ENCODE results near the gene LILRA1. TPM values are rescaled to one million over a fixed set of nuclear protein-coding genes. Genes with fewer than 3 reads are reported as not detected.
"Not testable (repeated sequence)": the region's sequence is repeated elsewhere in the genome, so short reads cannot be mapped to it uniquely, and the experiment has no call there.

The LILRA1 gene
- total RNA-seq, 1 experiment from 2014 or later: not detected

- not testable (repeated sequence) for H3K9me2 ChIP-seq (replicated peaks; ENCODE audit: insufficient read depth, low read length); H2AFZ ChIP-seq (ENCODE audit: low read length); H3K4me3 ChIP-seq (ENCODE audit: low read length); H3K36me3 ChIP-seq (ENCODE audit: insufficient read depth, low read length); H3K9me3 ChIP-seq (ENCODE audit: low read length); H3K79me2 ChIP-seq (ENCODE audit: low read length); H3K4me1 ChIP-seq (ENCODE audit: low read length); H3K27ac ChIP-seq (ENCODE audit: low read length); H3K27me3 ChIP-seq (ENCODE audit: low read length); H3K9ac ChIP-seq (ENCODE audit: low read length); H3K4me2 ChIP-seq (ENCODE audit: low read depth, low read length, poor library complexity, severe bottlenecking); H4K20me1 ChIP-seq (ENCODE audit: insufficient read depth, low read depth, low read length); DNase-seq
Observed at GRCh38 chr19:54632517-54632916, 39.1 kb downstream of the LILRA1 start.

DNA sequence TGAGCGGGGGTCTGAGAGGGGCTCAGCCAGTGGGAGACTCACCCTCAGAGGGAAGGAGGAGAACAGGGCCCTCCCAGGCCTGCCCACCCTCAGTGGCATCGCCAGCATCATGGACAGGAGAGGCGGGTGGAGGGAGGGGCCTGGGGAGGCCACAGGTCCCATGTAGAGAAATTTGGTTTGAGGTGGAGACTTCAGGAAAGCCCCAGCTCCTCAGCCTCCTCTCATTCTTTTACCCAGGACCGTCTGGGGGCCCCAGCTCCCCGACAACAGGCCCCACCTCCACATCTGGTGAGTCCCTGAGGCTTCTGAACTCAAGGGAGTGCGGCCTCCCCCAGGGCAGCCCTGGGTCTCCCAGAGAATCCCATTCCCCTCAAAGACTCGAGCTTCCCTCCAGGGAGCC, 40.0 kb downstream of the LILRA1 start:
- Histone ChIP-seq H2AFZ (ENCODE audit: low read length) (no peak overlapping the region), H3K4me1 (ENCODE audit: low read length) (no peaks in the 10 kb centered on the region), H3K79me2 (ENCODE audit: low read length) (no peaks in the 10 kb centered on the region), H3K4me3 (ENCODE audit: low read length) (no peak overlapping the region), H3K36me3 (ENCODE audit: insufficient read depth, low read length) (no peaks in the 10 kb centered on the region), H4K20me1 (ENCODE audit: insufficient read depth, low read depth, low read length) (no peaks in the 10 kb centered on the region), H3K4me2 (ENCODE audit: low read depth, low read length, poor library complexity, severe bottlenecking) (no peak overlapping the region), H3K9me3 (ENCODE audit: low read length) (no peaks in the 10 kb centered on the region), H3K9ac (ENCODE audit: low read length) (no peak overlapping the region), H3K9me2 (replicated peaks; ENCODE audit: insufficient read depth, low read length) (no peaks in the 10 kb centered on the region), H3K27ac (ENCODE audit: low read length) (no peak overlapping the region), H3K27me3 (ENCODE audit: low read length) (no peaks in the 10 kb centered on the region)
- no peak for DNase-seq

- H3K4me3 ChIP-seq (ENCODE audit: low read length); H3K4me1 ChIP-seq (ENCODE audit: low read length); H3K9ac ChIP-seq (ENCODE audit: low read length); H3K9me3 ChIP-seq (ENCODE audit: low read length); H2AFZ ChIP-seq (ENCODE audit: low read length); H3K9me2 ChIP-seq (replicated peaks; ENCODE audit: insufficient read depth, low read length); H4K20me1 ChIP-seq (ENCODE audit: insufficient read depth, low read depth, low read length); H3K4me2 ChIP-seq (ENCODE audit: low read depth, low read length, poor library complexity, severe bottlenecking); H3K27ac ChIP-seq (ENCODE audit: low read length); H3K79me2 ChIP-seq (ENCODE audit: low read length); DNase-seq; H3K27me3 ChIP-seq (ENCODE audit: low read length); H3K36me3 ChIP-seq (ENCODE audit: insufficient read depth, low read length): not testable (repeated sequence)
Observed at GRCh38 chr19:54636081-54636480, 42.6 kb downstream of the LILRA1 start.

- no peak overlapping the region for H2AFZ ChIP-seq (ENCODE audit: low read length)
- H3K4me3 ChIP-seq (ENCODE audit: low read length): no peak overlapping the region
- no peak for DNase-seq
- H3K36me3 ChIP-seq (ENCODE audit: insufficient read depth, low read length): no peaks in the 10 kb centered on the region
- no peaks in the 10 kb centered on the region for H4K20me1 ChIP-seq (ENCODE audit: insufficient read depth, low read depth, low read length)
- no peak overlapping the region for H3K4me2 ChIP-seq (ENCODE audit: low read depth, low read length, poor library complexity, severe bottlenecking)
- no peaks in the 10 kb centered on the region for H3K4me1 ChIP-seq (ENCODE audit: low read length)
- no peak overlapping the region for H3K27ac ChIP-seq (ENCODE audit: low read length)
- no peaks in the 10 kb centered on the region for H3K9me2 ChIP-seq (replicated peaks; ENCODE audit: insufficient read depth, low read length)
- no peaks in the 10 kb centered on the region for H3K9me3 ChIP-seq (ENCODE audit: low read length)
- no peak overlapping the region for H3K9ac ChIP-seq (ENCODE audit: low read length)
- H3K79me2 ChIP-seq (ENCODE audit: low read length): no peaks in the 10 kb centered on the region
- H3K27me3 ChIP-seq (ENCODE audit: low read length): no peaks in the 10 kb centered on the region
Observed at GRCh38 chr19:54638683-54639082, 45.3 kb downstream of the LILRA1 start.

- not testable (repeated sequence) for DNase-seq; H3K27ac ChIP-seq (ENCODE audit: low read length); H3K9me2 ChIP-seq (replicated peaks; ENCODE audit: insufficient read depth, low read length)
Observed at GRCh38 chr19:54642953-54643352, 49.5 kb downstream of the LILRA1 start.

GRCh38 chr19:54643583-54643982, 50.2 kb downstream of the LILRA1 start:
- H3K36me3 ChIP-seq (ENCODE audit: insufficient read depth, low read length); H3K79me2 ChIP-seq (ENCODE audit: low read length); DNase-seq; H2AFZ ChIP-seq (ENCODE audit: low read length); H3K9ac ChIP-seq (ENCODE audit: low read length); H3K4me2 ChIP-seq (ENCODE audit: low read depth, low read length, poor library complexity, severe bottlenecking); H4K20me1 ChIP-seq (ENCODE audit: insufficient read depth, low read depth, low read length); H3K27me3 ChIP-seq (ENCODE audit: low read length); H3K9me3 ChIP-seq (ENCODE audit: low read length); H3K4me3 ChIP-seq (ENCODE audit: low read length); H3K4me1 ChIP-seq (ENCODE audit: low read length); H3K9me2 ChIP-seq (replicated peaks; ENCODE audit: insufficient read depth, low read length); H3K27ac ChIP-seq (ENCODE audit: low read length): not testable (repeated sequence)

More at GRCh38 chr19:54642953-54643352, 49.5 kb downstream of the LILRA1 start:
- H4K20me1 ChIP-seq (ENCODE audit: insufficient read depth, low read depth, low read length); H3K27me3 ChIP-seq (ENCODE audit: low read length); H3K79me2 ChIP-seq (ENCODE audit: low read length); H3K9me3 ChIP-seq (ENCODE audit: low read length); H3K4me2 ChIP-seq (ENCODE audit: low read depth, low read length, poor library complexity, severe bottlenecking); H3K4me1 ChIP-seq (ENCODE audit: low read length); H3K36me3 ChIP-seq (ENCODE audit: insufficient read depth, low read length); H2AFZ ChIP-seq (ENCODE audit: low read length); H3K4me3 ChIP-seq (ENCODE audit: low read length); H3K9ac ChIP-seq (ENCODE audit: low read length): not testable (repeated sequence)

- no peaks in the 10 kb centered on the region for H3K9me2 ChIP-seq (replicated peaks; ENCODE audit: insufficient read depth, low read length)
- no peak overlapping the region for H3K4me3 ChIP-seq (ENCODE audit: low read length)
- H4K20me1 ChIP-seq (ENCODE audit: insufficient read depth, low read depth, low read length): no peaks in the 10 kb centered on the region
- no peaks in the 10 kb centered on the region for H3K9me3 ChIP-seq (ENCODE audit: low read length)
- no peaks in the 10 kb centered on the region for H3K79me2 ChIP-seq (ENCODE audit: low read length)
- H3K4me1 ChIP-seq (ENCODE audit: low read length): no peaks in the 10 kb centered on the region
- DNase-seq: no peak
- no peak overlapping the region for H2AFZ ChIP-seq (ENCODE audit: low read length)
- no peak overlapping the region for H3K27ac ChIP-seq (ENCODE audit: low read length)
- H3K4me2 ChIP-seq (ENCODE audit: low read depth, low read length, poor library complexity, severe bottlenecking): no peak overlapping the region
- H3K36me3 ChIP-seq (ENCODE audit: insufficient read depth, low read length): no peaks in the 10 kb centered on the region
- no peak overlapping the region for H3K9ac ChIP-seq (ENCODE audit: low read length)
- H3K27me3 ChIP-seq (ENCODE audit: low read length): no peaks in the 10 kb centered on the region
Observed at GRCh38 chr19:54644056-54644455, 50.6 kb downstream of the LILRA1 start.

DNA sequence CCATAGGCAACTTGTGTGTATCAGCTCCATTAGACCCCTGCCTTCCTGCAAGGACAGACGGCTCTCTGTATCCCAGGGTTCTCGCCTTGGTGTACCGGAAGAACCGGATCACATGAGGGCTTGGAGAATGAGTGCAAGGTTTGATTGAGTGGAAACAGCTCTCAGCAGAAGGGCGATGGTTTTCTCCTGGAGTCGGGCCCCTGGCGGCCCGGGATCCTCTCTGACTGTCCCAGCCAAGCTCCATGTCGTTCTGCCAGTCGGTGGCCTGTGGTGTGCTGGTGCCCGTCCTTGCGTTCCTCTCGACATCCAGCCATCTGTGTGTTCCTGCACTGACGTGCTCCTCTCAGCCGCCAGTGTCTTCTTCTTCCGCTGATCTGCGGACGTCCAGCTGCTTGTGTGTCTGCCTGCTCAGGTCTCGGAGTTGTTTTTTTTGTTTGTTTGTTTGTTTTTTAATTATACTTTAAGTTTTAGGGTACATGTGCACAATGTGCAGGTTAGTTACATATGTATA, 53.0 kb downstream of the LILRA1 start:
- no peaks in the 10 kb centered on the region for H4K20me1 ChIP-seq (ENCODE audit: insufficient read depth, low read depth, low read length)
- no peaks in the 10 kb centered on the region for H3K9me3 ChIP-seq (ENCODE audit: low read length)
- H3K27me3 ChIP-seq (ENCODE audit: low read length): no peaks in the 10 kb centered on the region
- no peaks in the 10 kb centered on the region for H3K36me3 ChIP-seq (ENCODE audit: insufficient read depth, low read length)
- H3K27ac ChIP-seq (ENCODE audit: low read length): no peak overlapping the region
- H3K9ac ChIP-seq (ENCODE audit: low read length): no peak overlapping the region
- H3K9me2 ChIP-seq (replicated peaks; ENCODE audit: insufficient read depth, low read length): no peaks in the 10 kb centered on the region
- no peak overlapping the region for H2AFZ ChIP-seq (ENCODE audit: low read length)
- H3K4me1 ChIP-seq (ENCODE audit: low read length): no peaks in the 10 kb centered on the region
- H3K4me3 ChIP-seq (ENCODE audit: low read length): no peak overlapping the region
- DNase-seq: no peak
- H3K79me2 ChIP-seq (ENCODE audit: low read length): no peaks in the 10 kb centered on the region
- no peak overlapping the region for H3K4me2 ChIP-seq (ENCODE audit: low read depth, low read length, poor library complexity, severe bottlenecking)

DNA sequence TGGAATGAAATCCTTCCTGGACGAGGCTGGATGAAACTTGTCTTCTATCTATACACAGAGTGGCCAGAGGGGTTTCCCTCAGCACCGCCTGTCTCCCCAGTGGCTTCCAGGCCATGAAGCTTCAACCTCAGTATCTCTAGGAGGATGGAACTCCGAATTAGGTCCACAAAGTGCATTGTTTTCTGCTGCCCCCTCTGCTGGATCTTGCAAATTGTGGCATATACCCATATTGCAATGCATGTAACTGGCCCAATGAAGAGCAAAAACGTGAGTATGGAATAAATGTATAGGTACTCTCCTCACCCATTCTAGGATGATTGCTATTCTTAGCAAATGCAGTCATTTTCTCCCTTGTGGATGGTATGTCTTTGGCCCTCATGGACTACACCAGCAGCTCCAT, 54.7 kb downstream of the LILRA1 start:
- Histone ChIP-seq H3K9me2 (replicated peaks; ENCODE audit: insufficient read depth, low read length) (no peaks in the 10 kb centered on the region), H3K27ac (ENCODE audit: low read length) (no peak overlapping the region), H3K4me3 (ENCODE audit: low read length) (no peak overlapping the region), H4K20me1 (ENCODE audit: insufficient read depth, low read depth, low read length) (no peaks in the 10 kb centered on the region), H2AFZ (ENCODE audit: low read length) (no peak overlapping the region), H3K79me2 (ENCODE audit: low read length) (no peaks in the 10 kb centered on the region), H3K27me3 (ENCODE audit: low read length) (no peaks in the 10 kb centered on the region), H3K36me3 (ENCODE audit: insufficient read depth, low read length) (no peaks in the 10 kb centered on the region), H3K9me3 (ENCODE audit: low read length) (no peaks in the 10 kb centered on the region), H3K9ac (ENCODE audit: low read length) (no peak overlapping the region), H3K4me2 (ENCODE audit: low read depth, low read length, poor library complexity, severe bottlenecking) (no peak overlapping the region), H3K4me1 (ENCODE audit: low read length) (no peaks in the 10 kb centered on the region)
- no peak for DNase-seq

Measured in Karpas-422 (cell line).